GM18508 (cell line): ENCODE measurements around the gene GNA15.

Experiments
- ATAC-seq: cut with Tn5 transposase; IDR thresholded peaks from one replicate; pipeline ENCODE4 v1.9.1; 2021; ENCODE audit warnings: moderate number of reproducible peaks; ENCODE audit not compliant: insufficient read depth, unreplicated experiment

The GNA15 gene

GRCh38 chr19:3105641-3106508, 30.0 kb upstream of the GNA15 start:
- no peak for ATAC-seq

DNA sequence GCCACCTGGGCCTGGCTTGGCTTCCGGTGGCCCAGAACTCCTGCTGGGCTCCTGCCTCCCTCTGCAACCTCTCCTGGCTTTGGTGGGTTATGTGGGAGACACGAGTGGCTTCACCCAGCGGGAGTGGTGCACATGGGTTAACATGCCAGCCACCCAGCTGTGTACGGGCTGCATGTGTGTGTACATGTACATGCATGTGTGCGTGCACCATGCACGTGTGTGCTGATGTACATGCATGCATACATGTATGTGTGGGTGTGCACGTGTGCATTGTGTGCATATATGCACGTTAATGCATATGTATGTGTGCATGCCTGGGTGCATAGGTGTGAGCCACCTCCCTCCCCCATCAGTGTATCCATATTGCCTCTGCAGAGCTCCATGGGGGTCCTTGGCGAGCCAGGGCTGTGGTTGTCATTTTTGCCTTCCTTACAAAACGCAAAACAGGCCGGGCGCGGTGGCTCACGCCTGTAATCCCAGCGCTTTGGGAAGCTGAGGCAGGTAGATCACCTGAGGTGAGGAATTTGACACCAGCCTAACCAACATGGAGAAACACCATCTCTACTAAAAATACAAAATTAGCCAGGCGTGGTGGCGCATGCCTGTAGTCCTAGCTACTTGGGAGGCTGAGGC, 29.2 kb upstream of the GNA15 start:
- no peak for ATAC-seq

DNA sequence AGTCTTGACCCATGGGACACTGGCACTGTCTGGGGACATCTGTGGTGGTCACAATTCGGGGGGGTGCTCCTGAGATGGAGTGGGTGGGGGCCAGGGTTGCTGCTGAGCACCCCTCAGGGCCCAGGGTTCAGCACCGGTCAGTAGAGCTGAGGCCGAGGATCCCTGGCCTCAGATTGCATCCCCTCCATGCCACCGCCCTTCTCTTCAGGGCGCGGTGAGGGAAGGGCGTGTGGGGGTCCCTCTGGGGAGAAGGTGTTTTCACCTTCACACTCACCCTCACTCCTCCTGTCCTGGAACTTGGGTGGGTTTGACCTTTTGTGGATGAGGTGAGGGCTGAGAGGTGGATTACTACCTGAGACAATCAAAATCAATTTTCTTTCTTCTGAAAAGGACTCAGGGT, 28.2 kb upstream of the GNA15 start:
- no peak for ATAC-seq

- ATAC-seq: no peak
Measured at GRCh38 chr19:3108775-3109174, 27.1 kb upstream of the GNA15 start.

DNA sequence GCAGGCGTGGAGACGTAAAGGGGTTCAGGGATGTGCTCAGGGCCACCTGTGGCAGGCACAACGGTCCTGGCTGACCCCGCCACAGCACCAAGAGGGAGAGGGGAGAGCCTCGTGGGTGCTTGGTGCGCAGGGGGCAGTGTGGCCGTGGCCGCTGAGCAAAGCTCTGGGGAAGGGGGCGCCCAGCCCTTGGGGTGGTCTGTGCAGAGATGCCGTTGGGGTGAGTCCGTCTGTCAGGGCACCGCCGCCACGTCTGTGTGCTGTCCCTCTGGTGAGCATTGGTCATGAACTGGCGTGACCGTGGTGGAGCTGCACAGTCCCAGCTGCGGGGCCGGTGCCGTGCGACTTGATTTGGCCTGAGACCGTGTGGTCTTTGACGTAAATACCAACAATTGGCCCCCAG, 26.3 kb upstream of the GNA15 start:
- no peak for ATAC-seq

DNA sequence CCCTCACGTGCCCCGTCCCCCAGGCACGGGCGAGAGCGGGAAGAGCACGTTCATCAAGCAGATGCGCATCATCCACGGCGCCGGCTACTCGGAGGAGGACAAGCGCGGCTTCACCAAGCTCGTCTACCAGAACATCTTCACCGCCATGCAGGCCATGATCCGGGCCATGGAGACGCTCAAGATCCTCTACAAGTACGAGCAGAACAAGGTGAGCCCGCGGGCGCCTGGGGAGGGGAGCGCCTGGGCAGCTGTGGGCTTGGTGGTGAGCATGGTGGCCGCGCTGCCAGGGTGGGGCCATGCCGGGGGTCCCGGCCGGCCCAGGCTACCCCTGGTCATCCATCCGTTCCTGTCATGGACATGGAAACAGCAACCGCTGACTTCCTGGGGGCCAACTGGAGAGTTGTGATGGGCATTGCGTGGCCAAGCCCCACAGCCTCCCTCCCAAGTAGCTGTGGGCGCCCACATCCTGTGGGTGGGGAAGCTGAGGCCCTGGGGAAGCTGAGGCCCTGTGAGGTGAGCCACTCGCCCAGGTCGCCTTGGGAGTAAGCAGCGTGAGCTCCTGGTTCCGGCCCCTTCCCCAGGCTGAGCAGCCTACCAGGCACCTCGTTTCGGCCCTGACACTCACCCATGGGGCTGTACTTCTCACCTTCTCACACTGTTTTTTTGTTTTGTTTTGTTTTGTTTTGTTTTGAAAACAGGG, 25.6 kb upstream of the GNA15 start:
- no peak for ATAC-seq

- ATAC-seq: no peak
Measured at GRCh38 chr19:3111586-3112247, 24.1 kb upstream of the GNA15 start.

DNA sequence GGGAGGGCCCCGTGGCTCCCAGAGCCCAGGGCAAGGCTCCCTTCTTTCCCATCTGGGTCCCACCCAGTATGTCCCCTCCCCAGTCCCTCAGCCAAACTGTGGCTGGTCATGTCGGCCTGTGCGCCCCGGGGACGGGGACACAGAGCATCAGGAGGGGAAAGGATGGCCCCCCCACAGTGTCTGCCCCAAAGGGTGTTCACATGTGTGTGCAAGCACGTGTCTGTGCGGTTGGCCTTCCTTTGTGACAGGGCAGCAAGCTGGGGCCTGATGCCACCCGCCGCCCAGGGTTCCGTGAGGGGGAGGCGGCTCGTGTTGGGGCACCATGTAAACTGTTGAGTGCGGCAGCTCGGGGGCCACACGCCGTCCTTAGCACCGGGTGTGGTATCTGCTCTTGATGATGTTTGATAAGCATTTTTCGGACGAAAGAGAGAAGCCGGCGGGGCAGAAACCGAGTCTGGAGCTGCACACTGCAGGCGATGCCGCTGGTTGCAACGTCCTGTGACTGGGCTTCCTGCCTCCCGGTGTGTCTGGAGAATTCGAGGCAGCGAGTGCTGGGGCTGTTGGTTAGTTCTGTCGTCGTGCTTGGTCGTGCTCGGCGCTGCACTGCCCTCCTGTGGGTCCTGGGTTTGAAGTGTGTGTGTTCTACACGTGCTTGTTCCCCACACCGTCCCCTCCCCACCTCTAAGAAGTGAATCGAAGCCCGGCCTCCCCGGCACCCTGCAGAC, 23.3 kb upstream of the GNA15 start:
- no peak for ATAC-seq

DNA sequence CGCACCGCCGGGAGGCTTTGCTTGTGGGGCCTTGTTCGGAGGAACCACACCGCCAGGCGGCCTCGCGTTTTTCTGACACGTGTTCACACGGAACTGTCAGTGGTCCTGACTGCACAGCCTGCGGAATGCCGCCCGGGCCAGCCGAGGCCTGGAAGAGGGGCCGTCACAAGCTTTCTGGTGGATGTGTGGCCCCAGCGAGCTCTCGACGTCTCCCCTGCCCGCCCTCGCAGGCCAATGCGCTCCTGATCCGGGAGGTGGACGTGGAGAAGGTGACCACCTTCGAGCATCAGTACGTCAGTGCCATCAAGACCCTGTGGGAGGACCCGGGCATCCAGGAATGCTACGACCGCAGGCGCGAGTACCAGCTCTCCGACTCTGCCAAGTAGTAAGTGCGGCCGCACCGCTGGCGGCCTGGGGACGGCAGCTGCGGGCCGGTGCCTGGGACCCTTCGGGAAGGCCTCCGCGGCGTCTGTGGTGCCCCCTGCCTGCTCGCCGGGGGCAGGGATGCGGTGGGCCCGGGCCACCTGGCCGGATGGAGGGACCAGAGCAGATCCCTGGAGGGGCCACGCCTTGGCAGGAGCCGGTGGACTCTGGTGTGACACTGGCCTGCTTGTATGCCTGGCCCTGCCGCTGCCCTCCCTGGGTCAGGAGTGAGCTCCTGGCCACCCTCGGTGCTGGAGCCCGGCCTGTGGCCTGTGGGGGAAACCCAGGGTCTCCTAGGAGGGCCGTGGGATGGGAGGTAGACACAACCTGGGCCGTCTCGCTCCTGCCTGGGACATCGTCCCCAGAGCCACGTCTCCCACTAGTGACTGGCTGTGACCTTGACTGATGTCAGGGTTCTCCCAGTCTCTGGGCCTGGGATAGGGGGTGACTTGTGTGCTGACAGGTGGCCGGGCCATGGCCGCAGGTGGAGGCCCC, 22.5 kb upstream of the GNA15 start:
- no peak for ATAC-seq

- no peak for ATAC-seq
Measured at GRCh38 chr19:3114018-3114726, 21.7 kb upstream of the GNA15 start.

DNA sequence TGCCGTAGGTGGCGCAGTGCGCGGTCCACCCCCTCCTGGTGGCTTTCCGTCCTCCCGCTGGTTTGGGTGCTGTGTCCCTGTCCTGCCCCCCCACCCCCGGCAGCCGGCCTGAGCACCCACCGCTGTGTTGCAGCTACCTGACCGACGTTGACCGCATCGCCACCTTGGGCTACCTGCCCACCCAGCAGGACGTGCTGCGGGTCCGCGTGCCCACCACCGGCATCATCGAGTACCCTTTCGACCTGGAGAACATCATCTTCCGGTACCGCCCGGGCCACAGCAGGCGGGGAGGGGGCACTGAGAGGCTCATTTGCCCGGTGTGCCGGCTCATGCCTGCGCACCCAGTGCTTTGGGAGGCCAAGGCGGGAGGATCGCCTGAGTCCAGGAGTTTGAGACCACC, 21.0 kb upstream of the GNA15 start:
- no peak for ATAC-seq

- ATAC-seq: no peak
Measured at GRCh38 chr19:3115411-3115810, 20.4 kb upstream of the GNA15 start.

GRCh38 chr19:3115916-3116602, 19.8 kb upstream of the GNA15 start:
- ATAC-seq: no peak

GRCh38 chr19:3116621-3117020, 19.2 kb upstream of the GNA15 start:
- ATAC-seq: no peak

DNA sequence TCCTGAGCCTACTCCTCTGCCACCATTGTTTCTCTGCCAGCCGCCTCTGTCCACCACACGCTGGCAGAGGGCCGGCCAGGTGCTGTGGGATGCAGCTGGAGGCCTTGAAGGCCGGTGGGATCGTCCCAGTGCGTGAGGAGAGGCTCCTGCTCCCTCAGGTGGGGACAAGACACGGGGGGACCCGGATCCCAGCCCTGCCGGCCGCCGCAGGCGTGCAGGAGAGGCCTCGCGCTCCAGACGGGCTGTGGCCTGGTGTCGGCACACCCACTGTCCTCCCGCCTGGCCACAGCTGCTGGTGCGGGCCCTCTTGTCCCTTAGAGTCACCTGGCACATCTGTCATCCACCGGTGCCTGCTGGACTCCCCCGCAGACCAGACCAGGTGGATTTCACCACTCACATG, 18.1 kb upstream of the GNA15 start:
- ATAC-seq: no peak

DNA sequence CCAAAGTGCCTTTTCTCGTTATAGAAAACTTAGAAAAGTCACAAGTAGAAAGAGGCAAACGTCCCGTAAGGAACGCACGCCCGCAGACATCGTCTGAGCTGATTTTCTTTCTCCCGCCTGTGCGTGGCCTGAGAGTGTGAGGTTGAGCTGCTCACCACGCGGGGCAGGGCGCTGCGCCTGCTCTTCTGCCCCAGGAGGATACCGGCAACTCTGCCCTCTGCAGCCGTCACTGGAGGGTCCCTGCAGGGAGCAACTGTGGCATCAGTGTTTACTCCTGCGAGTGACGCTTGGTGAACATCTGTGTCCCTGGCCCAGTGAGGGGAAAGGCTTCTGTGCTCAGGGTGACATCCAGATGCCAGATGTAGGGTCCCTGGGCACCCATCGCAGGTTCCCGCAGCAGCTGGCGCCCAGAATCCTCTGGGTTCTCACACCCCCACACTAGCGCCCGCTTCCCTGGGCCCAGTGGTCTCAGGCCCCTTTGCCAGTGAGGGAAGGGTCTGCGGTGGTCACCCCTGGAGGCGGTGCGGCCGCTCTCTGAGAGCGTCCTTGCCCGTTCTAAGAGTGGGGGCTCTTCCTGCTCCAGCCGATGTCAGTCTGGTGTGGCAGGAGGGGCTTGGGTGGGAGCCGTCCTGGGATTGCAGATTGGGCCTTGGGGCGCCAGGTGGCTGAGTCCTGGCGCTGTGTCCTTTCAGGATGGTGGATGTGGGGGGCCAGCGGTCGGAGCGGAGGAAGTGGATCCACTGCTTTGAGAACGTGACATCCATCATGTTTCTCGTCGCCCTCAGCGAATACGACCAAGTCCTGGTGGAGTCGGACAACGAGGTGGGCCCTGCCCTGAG, 17.4 kb upstream of the GNA15 start:
- ATAC-seq: no peak

DNA sequence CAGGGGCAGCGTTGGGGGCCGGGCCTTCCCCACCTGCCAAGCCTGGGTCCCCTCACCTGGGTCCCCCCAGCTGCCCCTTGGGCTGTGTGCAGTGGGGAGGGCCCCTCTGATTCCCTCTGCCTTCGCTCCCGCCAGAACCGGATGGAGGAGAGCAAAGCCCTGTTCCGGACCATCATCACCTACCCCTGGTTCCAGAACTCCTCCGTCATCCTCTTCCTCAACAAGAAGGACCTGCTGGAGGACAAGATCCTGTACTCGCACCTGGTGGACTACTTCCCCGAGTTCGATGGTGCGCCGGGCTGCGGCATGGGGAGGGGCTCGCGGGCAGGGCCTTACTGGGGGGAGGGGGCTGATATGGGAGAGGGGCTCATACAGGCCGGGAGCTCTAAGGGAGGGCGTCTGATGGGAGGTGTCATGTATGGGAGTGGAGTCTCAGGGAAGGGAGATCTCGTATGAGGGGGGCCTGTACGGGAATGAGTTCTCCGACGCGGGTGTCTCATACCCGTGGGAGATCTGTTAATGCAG, 16.7 kb upstream of the GNA15 start:
- no peak for ATAC-seq
